Vagina (tissue), 2 donors: ENCODE measurements around the gene MTHFD1L. TPM values are rescaled to one million over a fixed set of nuclear protein-coding genes. Genes with fewer than 3 reads are reported as not detected.

ENCODE experiments used
- DNase-seq, 2 donors: peaks; one replicate each; pipeline ENCODE4 v3.0.0-alpha.2; 2017; ENCODE audit errors: extremely low spot score in 2 of 2
- H3K27ac ChIP-seq: fragments of 200-600 bp; sonication (generic); one replicate; pipeline ENCODE4 v1.5.1; 2019
- H3K27me3 ChIP-seq: fragments of 200-600 bp; sonication (generic); one replicate; pipeline ENCODE4 v1.5.1; 2019
- H3K36me3 ChIP-seq, 2 donors: fragments of 200-600 bp; sonication (generic); one replicate each; pipeline ENCODE4 v1.5.1; 2017 to 2019
- H3K4me1 ChIP-seq: fragments of 200-600 bp; sonication (generic); one replicate; pipeline ENCODE4 v1.5.1; 2019
- H3K4me3 ChIP-seq, 2 donors: fragments of 200-600 bp; sonication (generic); 1 replicate in 1 of 2; 2 replicates in 1 of 2; pipeline ENCODE4 v1.5.1; 2016 to 2019
- H3K9me3 ChIP-seq: fragments of 200-600 bp; sonication (generic); one replicate; pipeline ENCODE4 v1.5.1; 2019
- POLR2A ChIP-seq, 2 donors: fragments of 450-650 bp; IDR thresholded peaks; one replicate each; pipeline ENCODE4 v1.6.1; 2017; ENCODE audit warnings: antibody characterized with exemption in 2 of 2, mild to moderate bottlenecking in 2 of 2, moderate library complexity in 2 of 2
- POLR2AphosphoS5 ChIP-seq, 2 donors: sonication (generic); formaldehyde crosslinking; IDR thresholded peaks; one replicate each; pipeline ENCODE4 v1.9.0; 2017; ENCODE audit warnings: antibody characterized with exemption in 2 of 2, mild to moderate bottlenecking in 2 of 2, low read depth in 1 of 2; ENCODE audit not compliant: insufficient read depth in 1 of 2
- intact Hi-C: fragments of 100-400 bp; cut with DNase I; formaldehyde crosslinking; loops from one replicate; pipeline ENCODE4 v1.15.1; 2023
- total RNA-seq: library from RNA; depleted of rRNA; stranded (reverse); fragments of >200 nt; gene quantifications from one replicate; pipeline ENCODE4 v1.2.3, GENCODE V29; 2016
- TF ChIP-seq, protein P1 (sequence below), 3 experiments: fragments of 450-650 bp in 2 of 3; fragments of 200-600 bp in 1 of 3; sonication (generic) in 1 of 3; IDR thresholded peaks; one replicate each; pipeline ENCODE4 v1.5.1; 2017 to 2019; ENCODE audit warnings: antibody characterized with exemption in 3 of 3, mild to moderate bottlenecking in 2 of 3, moderate library complexity in 2 of 3

MTHFD1L gene
- total RNA-seq, 1 donor from 2014 or later: 2.7 TPM

- Histone ChIP-seq H3K27me3 (no peaks in the 10 kb centered on the region), H3K27ac (no peak overlapping the region), H3K4me3 (no peak overlapping the region), H3K4me1 (no peaks in the 10 kb centered on the region), H3K9me3 (no peaks in the 10 kb centered on the region), H3K36me3 (no peaks in the 10 kb centered on the region)
- no peak for DNase-seq
- no peak for TF ChIP-seq POLR2AphosphoS5 (IDR thresholded peaks at IDR 0.05; ENCODE audit: insufficient read depth in 1 of 2, low read depth in 1 of 2)
- TF ChIP-seq, protein P1, sequence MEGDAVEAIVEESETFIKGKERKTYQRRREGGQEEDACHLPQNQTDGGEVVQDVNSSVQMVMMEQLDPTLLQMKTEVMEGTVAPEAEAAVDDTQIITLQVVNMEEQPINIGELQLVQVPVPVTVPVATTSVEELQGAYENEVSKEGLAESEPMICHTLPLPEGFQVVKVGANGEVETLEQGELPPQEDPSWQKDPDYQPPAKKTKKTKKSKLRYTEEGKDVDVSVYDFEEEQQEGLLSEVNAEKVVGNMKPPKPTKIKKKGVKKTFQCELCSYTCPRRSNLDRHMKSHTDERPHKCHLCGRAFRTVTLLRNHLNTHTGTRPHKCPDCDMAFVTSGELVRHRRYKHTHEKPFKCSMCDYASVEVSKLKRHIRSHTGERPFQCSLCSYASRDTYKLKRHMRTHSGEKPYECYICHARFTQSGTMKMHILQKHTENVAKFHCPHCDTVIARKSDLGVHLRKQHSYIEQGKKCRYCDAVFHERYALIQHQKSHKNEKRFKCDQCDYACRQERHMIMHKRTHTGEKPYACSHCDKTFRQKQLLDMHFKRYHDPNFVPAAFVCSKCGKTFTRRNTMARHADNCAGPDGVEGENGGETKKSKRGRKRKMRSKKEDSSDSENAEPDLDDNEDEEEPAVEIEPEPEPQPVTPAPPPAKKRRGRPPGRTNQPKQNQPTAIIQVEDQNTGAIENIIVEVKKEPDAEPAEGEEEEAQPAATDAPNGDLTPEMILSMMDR (IDR thresholded peaks at IDR 0.05): no peak
- no peak for TF ChIP-seq POLR2A (IDR thresholded peaks at IDR 0.05)
- intact Hi-C loops: no loop called here
Measured at GRCh38 chr6:150831577-150831976, 33.9 kb upstream of the MTHFD1L start.

- Histone ChIP-seq H3K27me3 (no peaks in the 10 kb centered on the region), H3K4me1 (no peaks in the 10 kb centered on the region), H3K9me3 (no peaks in the 10 kb centered on the region), H3K36me3 (peaks cover 0 to 1% of the 10 kb centered on the region in 2 donors), H3K27ac (no peak overlapping the region), H3K4me3 (no peak overlapping the region)
- TF ChIP-seq, protein P1 (IDR thresholded peaks at IDR 0.05): no peak
- TF ChIP-seq POLR2A (IDR thresholded peaks at IDR 0.05): no peak
- no peak for TF ChIP-seq POLR2AphosphoS5 (IDR thresholded peaks at IDR 0.05; ENCODE audit: insufficient read depth in 1 of 2, low read depth in 1 of 2)
- DNase-seq: no peak
- intact Hi-C loops: no loop called here
Measured at GRCh38 chr6:150835620-150836019, 29.9 kb upstream of the MTHFD1L start.

GRCh38 chr6:150840185-150840584 is 25.3 kb upstream of the MTHFD1L start:
- TF ChIP-seq, protein P1 (IDR thresholded peaks at IDR 0.05): no peak
- TF ChIP-seq POLR2AphosphoS5 (IDR thresholded peaks at IDR 0.05; ENCODE audit: insufficient read depth in 1 of 2, low read depth in 1 of 2) (no peak), POLR2A (IDR thresholded peaks at IDR 0.05) (no peak)

DNA sequence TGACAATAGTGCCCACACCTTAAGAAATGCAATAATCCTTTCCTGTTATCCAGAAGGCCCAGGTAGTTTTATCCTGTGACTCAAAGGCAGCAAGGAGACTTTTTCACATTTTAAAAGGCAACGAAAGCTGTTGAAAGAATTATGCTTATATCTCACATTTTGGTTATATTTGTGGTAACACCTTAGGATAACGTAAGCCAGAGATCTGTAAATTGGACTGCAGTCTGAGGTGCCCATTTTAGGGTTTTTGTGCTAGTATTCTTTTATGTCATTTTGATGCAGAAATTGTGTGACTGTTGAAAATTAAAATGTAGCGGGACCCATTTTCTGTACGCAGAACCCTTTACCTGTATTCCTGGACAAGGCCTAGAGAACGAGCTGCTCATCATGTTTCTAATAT is 24.3 kb upstream of the MTHFD1L start:
- TF ChIP-seq, protein P1 (IDR thresholded peaks at IDR 0.05): no peak
- no peak for TF ChIP-seq POLR2AphosphoS5 (IDR thresholded peaks at IDR 0.05; ENCODE audit: insufficient read depth in 1 of 2, low read depth in 1 of 2)
- no peak for TF ChIP-seq POLR2A (IDR thresholded peaks at IDR 0.05)
- Histone ChIP-seq H3K36me3 (peaks cover 0 to 4% of the 10 kb centered on the region in 2 donors), H3K4me3 (no peak overlapping the region), H3K4me1 (no peaks in the 10 kb centered on the region), H3K9me3 (no peaks in the 10 kb centered on the region), H3K27ac (no peak overlapping the region), H3K27me3 (no peaks in the 10 kb centered on the region)
- intact Hi-C loops: no loop called here
- no peak for DNase-seq

More at GRCh38 chr6:150840185-150840584, 25.3 kb upstream of the MTHFD1L start:
- no peak overlapping the region for H3K27ac ChIP-seq
- no peak for DNase-seq
- H3K4me3 ChIP-seq: no peak overlapping the region
- intact Hi-C loops: no loop called here
- H3K36me3 ChIP-seq: peaks cover 0 to 4% of the 10 kb centered on the region in 2 donors
- H3K9me3 ChIP-seq: no peaks in the 10 kb centered on the region
- no peaks in the 10 kb centered on the region for H3K4me1 ChIP-seq
- no peaks in the 10 kb centered on the region for H3K27me3 ChIP-seq

- H3K9me3 ChIP-seq: no peaks in the 10 kb centered on the region
- no peaks in the 10 kb centered on the region for H3K27me3 ChIP-seq
- no peak overlapping the region for H3K4me3 ChIP-seq
- no peak overlapping the region for H3K27ac ChIP-seq
- no peaks in the 10 kb centered on the region for H3K4me1 ChIP-seq
- DNase-seq: no peak
- intact Hi-C loops: no loop called here
- TF ChIP-seq POLR2A (IDR thresholded peaks at IDR 0.05) (no peak), POLR2AphosphoS5 (IDR thresholded peaks at IDR 0.05; ENCODE audit: insufficient read depth in 1 of 2, low read depth in 1 of 2) (no peak)
- TF ChIP-seq, protein P1 (IDR thresholded peaks at IDR 0.05): no peak
- H3K36me3 ChIP-seq: peaks cover 0 to 4% of the 10 kb centered on the region in 2 donors
Measured at GRCh38 chr6:150841697-150842096, 23.8 kb upstream of the MTHFD1L start.
